EH (cell line): ENCODE measurements around the gene HPCAL1.
"Not testable (repeated sequence)": the region's sequence is repeated elsewhere in the genome, so short reads cannot be mapped to it uniquely, and the experiment has no call there.

ENCODE experiments used
- DNase-seq: peaks from one replicate; pipeline ENCODE4 v3.0.0-alpha.2; 2015; ENCODE audit warnings: low read depth

The HPCAL1 gene

GRCh38 chr2:10302479-10303180 is at the start of gene HPCAL1:
Gene HPCAL1, plus strand, starts transcription at chr2:10302904. Its CDS starts 116,854 bp downstream, at chr2:10419758.
- peak; percentile 86 for DNase-seq

- no peak for DNase-seq
Measured at GRCh38 chr2:10253596-10254372, 48.9 kb upstream of the HPCAL1 start.

GRCh38 chr2:10254373-10255188 is 48.1 kb upstream of the HPCAL1 start:
- DNase-seq = peak; percentile 27

GRCh38 chr2:10255189-10256030 is 47.3 kb upstream of the HPCAL1 start:
- DNase-seq = no peak

GRCh38 chr2:10256031-10256514 is 46.6 kb upstream of the HPCAL1 start:
- no peak for DNase-seq

- DNase-seq = no peak
Measured at GRCh38 chr2:10256515-10257031, 46.1 kb upstream of the HPCAL1 start.

GRCh38 chr2:10257036-10257435 is 45.7 kb upstream of the HPCAL1 start:
- no peak for DNase-seq

- DNase-seq = no peak
Measured at GRCh38 chr2:10257500-10258147, 45.1 kb upstream of the HPCAL1 start.

GRCh38 chr2:10258326-10258725 is 44.4 kb upstream of the HPCAL1 start:
- no peak for DNase-seq

- no peak for DNase-seq
Measured at GRCh38 chr2:10258726-10259125, 44.0 kb upstream of the HPCAL1 start.

- peak; percentile 58 for DNase-seq
Measured at GRCh38 chr2:10260130-10260529, 42.6 kb upstream of the HPCAL1 start.

- DNase-seq = not testable (repeated sequence)
Measured at GRCh38 chr2:10263526-10263925, 39.2 kb upstream of the HPCAL1 start.

GRCh38 chr2:10264506-10265328 is 38.0 kb upstream of the HPCAL1 start:
- no peak for DNase-seq

- peak; percentile 39 for DNase-seq
Measured at GRCh38 chr2:10265329-10266132, 37.2 kb upstream of the HPCAL1 start.

GRCh38 chr2:10266133-10266620 is 36.5 kb upstream of the HPCAL1 start:
- DNase-seq = peak; percentile 33

GRCh38 chr2:10267036-10267435 is 35.7 kb upstream of the HPCAL1 start:
- no peak for DNase-seq

GRCh38 chr2:10267551-10268465 is 34.9 kb upstream of the HPCAL1 start:
- no peak for DNase-seq

- no peak for DNase-seq
Measured at GRCh38 chr2:10269291-10269690, 33.4 kb upstream of the HPCAL1 start.
